Activated T-helper 17 cell treated with anti-CD3 and anti-CD28 coated beads, Interleukin-2, amount 50 U/mL, for 72 hours (primary cell): ENCODE data around the gene HRG. TPM values are rescaled to one million over a fixed set of nuclear protein-coding genes. Genes with fewer than 3 reads are reported as not detected.
"Not testable (repeated sequence)": the region's sequence is repeated elsewhere in the genome, so short reads cannot be mapped to it uniquely, and the experiment has no call there.

Source experiments
- ATAC-seq: fragments of 150-1000 bp; cut with Tn5 transposase; replicated peaks from 2 replicates; pipeline ENCODE4 v1.10.0; 2021; ENCODE audit warnings: mild to moderate bottlenecking, moderate library complexity
- H3K27ac Mint-ChIP-seq: one replicate; pipeline ENCODE4 v1.8.0; 2022; ENCODE audit warnings: mixed read lengths
- H3K27me3 Mint-ChIP-seq: one replicate; pipeline ENCODE4 v1.8.0; 2022; ENCODE audit warnings: mixed read lengths
- H3K36me3 Mint-ChIP-seq: one replicate; pipeline ENCODE4 v1.8.0; 2022; ENCODE audit warnings: low read depth, mild to moderate bottlenecking, mixed read lengths
- H3K4me1 Mint-ChIP-seq: one replicate; pipeline ENCODE4 v1.8.0; 2022; ENCODE audit warnings: mixed read lengths
- H3K4me3 Mint-ChIP-seq: one replicate; pipeline ENCODE4 v1.8.0; 2022; ENCODE audit warnings: mild to moderate bottlenecking, mixed read lengths
- H3K9me3 Mint-ChIP-seq: one replicate; pipeline ENCODE4 v1.8.0; 2022; ENCODE audit warnings: mixed read lengths
- total RNA-seq, 2 donors: library from RNA; stranded (reverse); gene quantifications; one replicate each; pipeline ENCODE4 v1.2.3, GENCODE V29; 2022

HRG gene
- total RNA-seq, 2 donors from 2014 or later: not detected

DNA sequence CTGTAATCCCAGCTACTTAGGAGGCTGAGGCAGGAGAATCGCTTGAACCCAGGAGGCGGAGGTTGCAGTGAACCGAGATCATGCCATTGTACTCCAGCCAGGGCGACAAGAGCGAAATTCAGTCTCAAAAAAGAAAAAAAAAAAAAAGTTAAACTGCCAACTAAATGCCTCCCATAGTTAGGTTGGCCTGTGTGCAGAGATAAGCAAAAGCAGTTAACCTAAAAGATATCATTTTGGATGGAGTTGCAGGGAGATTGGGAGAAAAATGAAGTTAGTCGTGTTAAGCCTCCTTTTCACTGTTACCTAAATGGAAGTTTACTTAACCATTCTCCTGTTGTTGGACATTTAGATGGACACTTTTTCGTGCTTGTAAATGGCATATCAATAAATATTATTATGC lies 37.1 kb upstream of the HRG start:
- no peak for ATAC-seq
- H3K27ac Mint-ChIP-seq: no peak overlapping the region
- no peak overlapping the region for H3K4me3 Mint-ChIP-seq
- H3K36me3 Mint-ChIP-seq: no peaks in the 10 kb centered on the region
- H3K4me1 Mint-ChIP-seq: peaks cover 4% of the 10 kb centered on the region
- peaks cover 16% of the 10 kb centered on the region for H3K27me3 Mint-ChIP-seq
- no peaks in the 10 kb centered on the region for H3K9me3 Mint-ChIP-seq

DNA sequence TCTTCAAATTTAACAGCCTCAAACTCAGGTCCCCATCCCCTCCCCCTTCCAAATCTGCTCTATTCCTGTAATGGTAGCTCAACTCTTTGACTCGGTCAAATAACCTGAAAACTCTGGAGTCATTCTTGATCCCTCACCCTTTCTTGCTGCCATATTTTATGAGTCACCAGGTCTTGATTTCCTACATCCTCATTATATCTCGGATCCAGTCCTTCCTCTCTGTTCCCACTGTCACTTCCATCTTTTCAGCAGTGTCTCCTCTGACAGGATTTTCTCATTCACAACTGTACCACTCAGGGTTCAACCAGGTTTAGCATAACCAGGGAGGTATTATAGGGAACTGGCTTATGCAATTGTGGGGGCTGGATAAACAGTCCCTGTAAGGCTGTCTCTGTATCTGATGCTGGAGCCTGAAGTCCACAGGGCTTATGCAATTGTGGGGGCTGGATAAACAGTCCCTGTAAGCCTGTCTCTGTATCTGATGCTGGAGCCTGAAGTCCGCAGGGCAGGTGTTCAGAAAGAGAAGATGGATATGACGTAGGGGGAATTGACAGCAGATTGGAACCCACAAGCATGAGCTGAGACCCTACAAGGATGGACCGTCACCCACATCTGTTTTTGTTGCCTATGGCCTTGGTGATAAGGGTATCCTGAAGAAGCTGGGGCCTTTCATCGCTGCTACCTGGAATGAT lies 34.7 kb upstream of the HRG start:
- no peak overlapping the region for H3K4me3 Mint-ChIP-seq
- H3K27me3 Mint-ChIP-seq: peaks cover 16% of the 10 kb centered on the region
- H3K27ac Mint-ChIP-seq: no peak overlapping the region
- no peaks in the 10 kb centered on the region for H3K36me3 Mint-ChIP-seq
- ATAC-seq: no peak
- peaks cover 4% of the 10 kb centered on the region for H3K4me1 Mint-ChIP-seq
- no peaks in the 10 kb centered on the region for H3K9me3 Mint-ChIP-seq

DNA sequence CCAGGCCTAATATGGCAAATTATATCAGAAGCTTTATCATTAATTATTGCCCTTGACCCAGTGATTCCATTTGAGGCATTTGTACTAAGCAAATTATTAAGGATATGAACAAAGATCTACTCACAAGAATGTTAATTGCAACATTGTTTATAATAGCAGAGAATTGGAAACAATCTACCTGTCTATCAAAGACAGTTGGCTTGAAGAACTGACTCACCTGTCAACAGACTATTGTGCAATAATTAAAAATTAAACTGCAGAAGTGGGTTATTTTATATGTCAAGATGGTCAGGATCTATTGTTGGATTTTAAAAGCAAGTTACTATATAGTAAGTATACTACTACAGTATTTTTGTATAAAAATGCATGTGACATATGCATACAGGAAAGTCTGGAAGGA lies 32.3 kb upstream of the HRG start:
- Mint-ChIP-seq H3K36me3 (no peaks in the 10 kb centered on the region), H3K9me3 (no peaks in the 10 kb centered on the region)

DNA sequence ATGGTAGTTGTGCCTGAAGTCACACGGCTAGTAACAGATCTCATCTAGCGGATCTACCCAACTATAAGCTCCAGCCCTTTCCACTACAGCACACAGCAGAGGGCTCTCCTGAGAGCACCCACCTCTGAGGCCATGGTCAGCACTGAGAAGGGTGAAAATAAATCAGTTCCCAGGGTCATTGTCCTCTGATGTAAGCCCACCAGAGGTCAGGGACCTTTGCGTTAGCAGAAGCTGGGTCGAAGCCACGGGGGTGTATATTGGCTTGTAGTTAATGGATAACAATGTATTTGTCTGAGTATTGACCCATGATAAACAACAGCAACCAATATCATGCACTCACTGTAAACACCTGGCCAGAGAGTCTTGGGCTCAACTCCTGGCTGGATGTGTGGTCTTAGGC lies 31.6 kb upstream of the HRG start:
- H3K4me1 Mint-ChIP-seq: not testable (repeated sequence)

More for the DNA sequence above, 32.3 kb upstream of the HRG start:
- Mint-ChIP-seq H3K27ac (no peak overlapping the region), H3K27me3 (peaks cover 19% of the 10 kb centered on the region), H3K4me1 (peaks cover 4% of the 10 kb centered on the region), H3K4me3 (no peak overlapping the region)
- ATAC-seq: no peak

GRCh38 chr3:186635532-186635931 lies 30.3 kb upstream of the HRG start:
- H3K36me3 Mint-ChIP-seq: no peaks in the 10 kb centered on the region
- no peak overlapping the region for H3K4me3 Mint-ChIP-seq
- H3K27me3 Mint-ChIP-seq: peaks cover 13% of the 10 kb centered on the region
- H3K4me1 Mint-ChIP-seq: peaks cover 4% of the 10 kb centered on the region
- ATAC-seq: no peak
- H3K27ac Mint-ChIP-seq: no peak overlapping the region
- H3K9me3 Mint-ChIP-seq: no peaks in the 10 kb centered on the region

More for the DNA sequence above, 31.6 kb upstream of the HRG start:
- peaks cover 18% of the 10 kb centered on the region for H3K27me3 Mint-ChIP-seq
- H3K36me3 Mint-ChIP-seq, ATAC-seq, H3K4me3 Mint-ChIP-seq, H3K27ac Mint-ChIP-seq, H3K9me3 Mint-ChIP-seq: not testable (repeated sequence)

GRCh38 chr3:186636536-186636935 lies 29.3 kb upstream of the HRG start:
- peaks cover 14% of the 10 kb centered on the region for H3K27me3 Mint-ChIP-seq
- H3K4me3 Mint-ChIP-seq: no peak overlapping the region
- no peak for ATAC-seq
- no peak overlapping the region for H3K27ac Mint-ChIP-seq
- H3K4me1 Mint-ChIP-seq: no peaks in the 10 kb centered on the region
- H3K36me3 Mint-ChIP-seq: no peaks in the 10 kb centered on the region
- H3K9me3 Mint-ChIP-seq: no peaks in the 10 kb centered on the region

DNA sequence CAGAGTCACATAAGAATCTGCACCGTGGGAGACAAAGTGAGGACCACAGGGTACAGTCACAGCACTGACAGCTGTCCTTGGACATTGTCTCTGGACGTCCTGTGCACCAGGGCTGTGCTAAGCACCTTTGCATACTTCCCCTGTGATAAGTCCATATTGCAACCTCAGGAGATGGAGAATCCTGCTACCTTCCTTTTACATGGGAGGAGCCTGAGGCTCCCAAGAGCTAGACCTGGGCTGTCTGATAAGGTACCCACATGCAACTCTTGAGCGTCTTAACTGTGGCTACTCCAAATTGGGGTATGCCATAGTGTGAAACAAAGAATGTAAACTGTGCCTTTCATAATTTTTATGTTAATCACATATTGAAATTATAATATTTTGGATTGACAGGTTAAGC lies 28.1 kb upstream of the HRG start:
- no peak for ATAC-seq
- Mint-ChIP-seq H3K36me3 (no peaks in the 10 kb centered on the region), H3K4me3 (no peak overlapping the region), H3K4me1 (no peaks in the 10 kb centered on the region), H3K27ac (no peak overlapping the region), H3K27me3 (peaks cover 15% of the 10 kb centered on the region), H3K9me3 (no peaks in the 10 kb centered on the region)

DNA sequence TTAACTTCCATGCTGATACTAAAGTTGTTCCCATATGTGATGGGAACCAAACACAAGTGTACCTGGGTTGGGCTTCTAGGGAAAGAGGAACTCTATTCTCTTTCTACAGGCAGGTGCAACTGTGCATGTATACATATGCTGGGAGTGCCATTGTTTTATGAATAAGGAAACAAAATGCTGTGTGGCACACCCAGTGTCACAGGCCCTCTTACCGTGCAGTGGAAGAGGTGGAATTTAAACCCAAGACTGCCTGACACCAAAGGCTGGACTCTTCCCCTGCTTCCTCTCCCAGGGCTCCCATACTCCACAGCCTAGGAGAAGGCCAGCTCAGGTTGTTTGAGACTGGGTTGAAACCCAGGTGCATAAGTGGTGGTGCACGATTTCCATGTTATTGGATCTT lies 27.6 kb upstream of the HRG start:
- H3K4me1 Mint-ChIP-seq: no peaks in the 10 kb centered on the region
- no peak overlapping the region for H3K27ac Mint-ChIP-seq
- peaks cover 18% of the 10 kb centered on the region for H3K27me3 Mint-ChIP-seq
- ATAC-seq: no peak
- no peak overlapping the region for H3K4me3 Mint-ChIP-seq
- H3K36me3 Mint-ChIP-seq: no peaks in the 10 kb centered on the region
- H3K9me3 Mint-ChIP-seq: no peaks in the 10 kb centered on the region

- H3K27ac Mint-ChIP-seq: no peak within 1 kb of the TSS
Observed at GRCh38 chr3:186639778-186640472, 25.9 kb upstream of the HRG start, which contains the start of gene FETUB. FETUB (plus strand) TSS chr3:186640399; CDS start chr3:186640461, 62 bp downstream.

GRCh38 chr3:186640473-186640818 lies 25.4 kb upstream of the HRG start:
- Mint-ChIP-seq H3K36me3 (no peaks in the 10 kb centered on the region), H3K4me3 (no peak overlapping the region), H3K9me3 (no peaks in the 10 kb centered on the region), H3K4me1 (no peaks in the 10 kb centered on the region), H3K27ac (no peak overlapping the region), H3K27me3 (peaks cover 21% of the 10 kb centered on the region)
- no peak for ATAC-seq

More at GRCh38 chr3:186639778-186640472, 25.9 kb upstream of the HRG start, which contains the start of gene FETUB:
- Mint-ChIP-seq H3K27me3 (peaks cover 21% of the 10 kb centered on the region), H3K4me3 (no peak within 1 kb of the TSS), H3K36me3 (no peaks in the 10 kb centered on the region), H3K9me3 (no peaks in the 10 kb centered on the region), H3K4me1 (no peaks in the 10 kb centered on the region)
- no peak for ATAC-seq

DNA sequence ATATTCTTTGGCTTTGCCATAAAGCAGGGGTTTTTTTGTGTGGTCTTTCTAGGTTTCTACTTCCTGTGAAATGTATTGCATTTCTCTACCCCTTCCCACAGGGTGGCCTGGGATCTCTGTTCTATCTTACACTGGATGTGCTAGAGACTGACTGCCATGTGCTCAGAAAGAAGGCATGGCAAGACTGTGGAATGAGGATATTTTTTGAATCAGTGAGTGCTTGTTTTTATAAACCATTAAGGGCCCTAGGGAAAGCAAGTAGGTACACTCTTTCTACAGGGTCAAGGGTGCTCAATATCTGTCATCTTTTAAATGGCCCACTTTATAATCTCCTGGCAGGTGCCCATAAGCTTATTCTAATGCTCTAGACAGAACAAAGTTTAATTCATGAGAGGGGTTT lies 24.9 kb upstream of the HRG start:
- no peaks in the 10 kb centered on the region for H3K36me3 Mint-ChIP-seq
- no peaks in the 10 kb centered on the region for H3K9me3 Mint-ChIP-seq
- no peak overlapping the region for H3K27ac Mint-ChIP-seq
- ATAC-seq: no peak
- peaks cover 21% of the 10 kb centered on the region for H3K27me3 Mint-ChIP-seq
- no peaks in the 10 kb centered on the region for H3K4me1 Mint-ChIP-seq
- no peak overlapping the region for H3K4me3 Mint-ChIP-seq

DNA sequence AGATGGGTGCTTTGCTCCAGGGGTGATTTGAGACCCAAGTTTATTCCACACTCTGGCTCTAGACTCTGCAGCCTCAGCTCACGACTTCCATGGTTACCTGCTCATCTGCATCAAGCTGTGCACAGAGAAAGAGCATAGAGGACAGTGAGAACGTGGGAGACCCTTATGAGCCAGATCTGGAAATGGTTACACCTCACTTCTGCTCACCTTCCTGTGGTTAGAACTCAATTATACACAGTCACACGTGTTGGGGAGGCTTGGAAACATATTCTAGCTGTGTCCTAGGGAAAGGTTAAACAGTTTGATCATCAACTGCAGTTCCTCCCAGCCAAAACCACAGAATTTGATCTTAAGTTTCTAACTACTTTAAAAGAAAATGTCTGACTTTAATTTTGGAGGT lies 23.8 kb upstream of the HRG start:
- ATAC-seq: peak; percentile 64
- Mint-ChIP-seq H3K4me3 (no peak overlapping the region), H3K4me1 (no peaks in the 10 kb centered on the region), H3K27me3 (peaks cover 22% of the 10 kb centered on the region), H3K27ac (no peak overlapping the region), H3K9me3 (no peaks in the 10 kb centered on the region), H3K36me3 (no peaks in the 10 kb centered on the region)

- Mint-ChIP-seq H3K4me3 (no peak overlapping the region), H3K27me3 (peaks cover 21% of the 10 kb centered on the region), H3K27ac (no peak overlapping the region), H3K9me3 (no peaks in the 10 kb centered on the region), H3K36me3 (no peaks in the 10 kb centered on the region), H3K4me1 (no peaks in the 10 kb centered on the region)
- ATAC-seq: peak; percentile 90
Observed at GRCh38 chr3:186643493-186643892, 22.3 kb upstream of the HRG start.

GRCh38 chr3:186644683-186645082 lies 21.1 kb upstream of the HRG start:
- no peak overlapping the region for H3K27ac Mint-ChIP-seq
- H3K4me1 Mint-ChIP-seq: no peaks in the 10 kb centered on the region
- H3K27me3 Mint-ChIP-seq: peaks cover 21% of the 10 kb centered on the region
- ATAC-seq: no peak
- no peaks in the 10 kb centered on the region for H3K9me3 Mint-ChIP-seq
- no peaks in the 10 kb centered on the region for H3K36me3 Mint-ChIP-seq
- H3K4me3 Mint-ChIP-seq: no peak overlapping the region

- H3K9me3 Mint-ChIP-seq: no peaks in the 10 kb centered on the region
- no peak for ATAC-seq
- no peaks in the 10 kb centered on the region for H3K4me1 Mint-ChIP-seq
- peaks cover 16% of the 10 kb centered on the region for H3K27me3 Mint-ChIP-seq
- no peak overlapping the region for H3K4me3 Mint-ChIP-seq
- no peak overlapping the region for H3K27ac Mint-ChIP-seq
- no peaks in the 10 kb centered on the region for H3K36me3 Mint-ChIP-seq
Observed at GRCh38 chr3:186646106-186646505, 19.7 kb upstream of the HRG start.
